Measurements from ENCODE around the gene FA2H.

- no peak for TF ChIP-seq CTCF (IDR thresholded peaks at IDR 0.05; ENCODE audit: low read depth, low read length)
- TF ChIP-seq EZH2phosphoT487 (IDR thresholded peaks at IDR 0.05; ENCODE audit: low read depth) = no peak
Measured at GRCh38 chr16:74729783-74730683, 44.6 kb downstream of the FA2H start.
